PC-9 (cell line): Measurements from ENCODE around the gene FRMPD2. TPM values are rescaled to one million over a fixed set of nuclear protein-coding genes. Genes with fewer than 3 reads are reported as not detected.

Source experiments
- BruUV-seq: library from RNA; stranded (reverse); fragments of 400-500 nt; replicated peaks from 2 replicates; lab custom pipeline; 2021; lab: Mats Ljungman, UMichigan
- CTCF ChIA-PET: fragments of 300-600 bp; sonication (Branson Sonifier 250); formaldehyde crosslinking; loops from one replicate; lab custom pipeline; 2022; ENCODE audit warnings: antibody characterized with exemption; lab: Charles Lee
- POLR2A ChIA-PET: fragments of 300-600 bp; sonication (Branson Sonifier 250); formaldehyde crosslinking; loops from one replicate; lab custom pipeline; 2022; ENCODE audit warnings: antibody characterized with exemption; ENCODE audit not compliant: unreplicated experiment; lab: Charles Lee
- DNase-seq, 2 experiments: peaks; one replicate each; pipeline versions ENCODE4 v3.0.0 to v3.0.0-alpha.2; 2015 to 2022; ENCODE audit warnings: mixed read lengths in 1 of 2
- H2AFZ ChIP-seq: fragments of 200-600 bp; sonication (generic); 2 replicates; pipeline ENCODE4 v1.8.1; 2017; ENCODE audit warnings: antibody characterized with exemption
- H3F3A ChIP-seq: fragments of 200-600 bp; sonication (generic); 2 replicates; pipeline ENCODE4 v1.8.1; 2017; ENCODE audit warnings: antibody characterized with exemption, mild to moderate bottlenecking, low read depth; ENCODE audit not compliant: insufficient read depth
- H3K27ac ChIP-seq: fragments of 200-600 bp; sonication (generic); 2 replicates; pipeline ENCODE4 v1.6.1; 2016; ENCODE audit warnings: mixed run types
- H3K27me3 ChIP-seq: fragments of 200-600 bp; sonication (generic); 2 replicates; pipeline ENCODE4 v1.6.1; 2016; ENCODE audit warnings: low read depth, mixed run types; ENCODE audit not compliant: insufficient read depth
- H3K36me3 ChIP-seq: fragments of 200-600 bp; sonication (generic); 2 replicates; pipeline ENCODE4 v1.6.1; 2016; ENCODE audit warnings: low read depth, mixed run types
- H3K4me1 ChIP-seq: fragments of 200-600 bp; sonication (generic); replicated peaks from 2 replicates; pipeline ENCODE4 v1.6.1; 2016; ENCODE audit warnings: mixed run types; ENCODE audit not compliant: insufficient read depth
- H3K4me2 ChIP-seq: fragments of 200-600 bp; sonication (generic); 2 replicates; pipeline ENCODE4 v1.6.1; 2017; ENCODE audit warnings: mixed run types
- H3K4me3 ChIP-seq: fragments of 200-600 bp; sonication (generic); 2 replicates; pipeline ENCODE4 v1.6.1; 2016; ENCODE audit warnings: mixed run types
- H3K79me2 ChIP-seq: fragments of 200-600 bp; sonication (generic); 2 replicates; pipeline ENCODE4 v1.6.1; 2017; ENCODE audit warnings: low read depth, mixed run types
- H3K9me2 ChIP-seq: fragments of 200-600 bp; sonication (generic); 2 replicates; pipeline ENCODE4 v1.8.1; 2017; ENCODE audit warnings: mild to moderate bottlenecking; ENCODE audit not compliant: insufficient read depth
- H3K9me3 ChIP-seq: fragments of 200-600 bp; sonication (generic); 2 replicates; pipeline ENCODE4 v1.8.1; 2016; ENCODE audit warnings: low read depth; ENCODE audit not compliant: insufficient read depth
- H4K20me1 ChIP-seq: fragments of 200-600 bp; sonication (generic); 2 replicates; pipeline ENCODE4 v1.8.1; 2017; ENCODE audit not compliant: insufficient read depth
- CTCF ChIP-seq: fragments of 200-600 bp; sonication (generic); conservative IDR thresholded peaks from 2 replicates; pipeline ENCODE4 v1.6.1; 2017; ENCODE audit warnings: mixed run types, antibody characterized with exemption, mild to moderate bottlenecking, moderate library complexity
- EZH2 ChIP-seq: fragments of 200-600 bp; sonication (generic); IDR thresholded peaks from 2 replicates; pipeline ENCODE4 v1.8.0; 2017; ENCODE audit warnings: antibody characterized with exemption, low read depth
- intact Hi-C: fragments of 100-400 bp; cut with micrococcal nuclease; formaldehyde crosslinking; loops from one replicate; pipeline ENCODE4 v1.10.0; 2022; ENCODE audit not compliant: unreplicated experiment
- total RNA-seq: library from RNA; stranded (reverse); gene quantifications from 2 replicates; pipeline ENCODE4 v1.2.3, GENCODE V29; 2021

Gene FRMPD2
- total RNA-seq, 1 experiment from 2014 or later: 2.4 TPM

DNA sequence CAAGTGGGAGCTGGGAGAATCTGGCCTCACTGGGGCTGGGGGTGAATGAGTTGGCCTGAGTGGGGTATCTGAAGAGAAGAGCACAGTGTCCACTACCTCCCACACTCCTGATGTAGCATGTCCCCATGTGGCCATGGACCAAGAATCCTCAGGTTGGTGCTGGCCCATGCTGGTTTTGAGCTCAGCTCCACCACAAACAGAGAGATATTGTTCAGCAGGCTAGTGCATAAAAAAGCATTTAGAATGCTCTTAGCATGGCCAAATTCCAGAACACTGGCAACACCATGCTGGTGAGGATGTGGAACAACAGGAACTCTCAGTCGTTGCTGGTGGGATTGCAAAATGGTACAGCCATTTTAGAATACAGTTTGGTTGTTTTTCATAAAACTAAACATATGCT is 61.4 kb downstream of the FRMPD2 start:
- Histone ChIP-seq H3K79me2 (no peaks in the 10 kb centered on the region), H4K20me1 (no peaks in the 10 kb centered on the region), H3K4me3 (no peak overlapping the region), H3K9me3 (no peaks in the 10 kb centered on the region), H3K9me2 (no peaks in the 10 kb centered on the region), H3F3A (no peaks in the 10 kb centered on the region), H3K27me3 (peaks cover 12% of the 10 kb centered on the region; the same call in 1 of the 2 replicates), H3K36me3 (no peaks in the 10 kb centered on the region), H3K4me1 (no peaks in the 10 kb centered on the region), H3K4me2 (no peak overlapping the region), H3K27ac (no peak overlapping the region), H2AFZ (no peak overlapping the region)
- TF ChIP-seq EZH2 (no peak), CTCF (no peak)
- CTCF ChIA-PET: no interaction called here
- DNase-seq: no peak
- no TSS peak for BruUV-seq
- intact Hi-C loops: loop anchor here (10.0 kb wide), 1 partner anchor 292 kb away; no protein-coding TSS in a partner anchor
- POLR2A ChIA-PET: no interaction called here

GRCh38 chr10:48211777-48212176 is 62.7 kb downstream of the FRMPD2 start:
- H3K27ac ChIP-seq: no peak overlapping the region
- TF ChIP-seq EZH2 (no peak), CTCF (no peak)
- intact Hi-C loops: loop anchor here (10.0 kb wide), 1 partner anchor 293 kb away; no protein-coding TSS in a partner anchor
- POLR2A ChIA-PET: no interaction called here
- H3K9me2 ChIP-seq: no peaks in the 10 kb centered on the region
- H3K4me1 ChIP-seq: no peaks in the 10 kb centered on the region
- no peak for DNase-seq
- no TSS peak for BruUV-seq
- H3F3A ChIP-seq: no peaks in the 10 kb centered on the region
- CTCF ChIA-PET: no interaction called here
- peaks cover 12% of the 10 kb centered on the region; the same call in 1 of the 2 replicates for H3K27me3 ChIP-seq
- no peak overlapping the region for H3K4me3 ChIP-seq
- H3K4me2 ChIP-seq: no peak overlapping the region
- H3K36me3 ChIP-seq: no peaks in the 10 kb centered on the region
- no peaks in the 10 kb centered on the region for H4K20me1 ChIP-seq
- H3K9me3 ChIP-seq: no peaks in the 10 kb centered on the region
- no peak overlapping the region for H2AFZ ChIP-seq
- no peaks in the 10 kb centered on the region for H3K79me2 ChIP-seq

- Histone ChIP-seq H3K27me3 (peaks cover 12% of the 10 kb centered on the region; the same call in 1 of the 2 replicates), H3K79me2 (no peaks in the 10 kb centered on the region), H3K9me3 (no peaks in the 10 kb centered on the region), H3K4me1 (no peaks in the 10 kb centered on the region), H3F3A (no peaks in the 10 kb centered on the region), H4K20me1 (no peaks in the 10 kb centered on the region), H3K9me2 (no peaks in the 10 kb centered on the region), H3K4me3 (no peak overlapping the region), H2AFZ (no peak overlapping the region), H3K36me3 (no peaks in the 10 kb centered on the region), H3K27ac (no peak overlapping the region), H3K4me2 (no peak overlapping the region)
- intact Hi-C loops: loop anchor here (10.0 kb wide), 1 partner anchor 294 kb away; no protein-coding TSS in a partner anchor
- POLR2A ChIA-PET: interaction anchor here (0.6 kb wide), 1 partner anchor 8 kb away, joined by 4 read pairs; no protein-coding TSS in a partner anchor
- CTCF ChIA-PET: no interaction called here
- BruUV-seq: no TSS peak
- TF ChIP-seq EZH2 (no peak), CTCF (no peak)
- DNase-seq: no peak
Measured at GRCh38 chr10:48210966-48211365, 63.5 kb downstream of the FRMPD2 start.
